K562 treated with DMSO at 1 percent for 48 hours (cell line): ENCODE data around the gene MTA3. TPM values are rescaled to one million over a fixed set of nuclear protein-coding genes. Genes with fewer than 3 reads are reported as not detected.

ENCODE experiments used
- total RNA-seq: library from RNA; unstranded; fragments of 300-600 nt; gene quantifications from 2 replicates; pipeline ENCODE4 v1.2.3, GENCODE V29; 2022; ENCODE audit warnings: low replicate concordance; ENCODE audit errors: extremely low read depth

The MTA3 gene
- 308 TPM in 1 of 2 replicates, not detected in the other for total RNA-seq

GRCh38 chr2:42568401-42569115 is at the start of gene MTA3:
Gene MTA3 (plus strand): TSS chr2:42568632. CDS start chr2:42568746, 114 bp downstream.

GRCh38 chr2:42764096-42764495 is 195.7 kb downstream of the MTA3 start, which contains the start of gene OXER1:
Gene OXER1 (minus strand): TSS chr2:42764135. CDS start chr2:42764062, 73 bp downstream.

GRCh38 chr2:42792583-42793333 is 224.3 kb downstream of the MTA3 start, which contains the start of gene HAAO:
Gene HAAO (minus strand): TSS chr2:42792583. CDS start chr2:42792536, 47 bp downstream.

Other genes starting within 250 kb of the MTA3 start
- gene COX7A2L, start 207.4 kb upstream of the MTA3 start, total RNA-seq: not detected in 2 replicates
- not detected in 2 replicates for gene KCNG3, start 74.7 kb upstream of the MTA3 start, total RNA-seq
- gene OXER1, start 195.5 kb downstream of the MTA3 start, total RNA-seq: not detected in 2 replicates
- not detected in 2 replicates for gene HAAO, start 224.0 kb downstream of the MTA3 start, total RNA-seq